GM19043 (cell line): ENCODE measurements around the gene FIGNL2.
"Not testable (repeated sequence)": the region's sequence is repeated elsewhere in the genome, so short reads cannot be mapped to it uniquely, and the experiment has no call there.

ENCODE experiments used
- ATAC-seq: cut with Tn5 transposase; IDR thresholded peaks from one replicate; pipeline ENCODE4 v1.9.1; 2021; ENCODE audit warnings: low read depth; ENCODE audit not compliant: unreplicated experiment

FIGNL2 gene

GRCh38 chr12:51818566-51819300, 29.8 kb downstream of the FIGNL2 start:
- no peak for ATAC-seq

GRCh38 chr12:51818086-51818485, 30.4 kb downstream of the FIGNL2 start:
- ATAC-seq: no peak

GRCh38 chr12:51817027-51817953, 31.2 kb downstream of the FIGNL2 start:
- no peak for ATAC-seq

- ATAC-seq: no peak
Observed at GRCh38 chr12:51815571-51815970, 32.9 kb downstream of the FIGNL2 start.

GRCh38 chr12:51814311-51815088, 34.0 kb downstream of the FIGNL2 start:
- ATAC-seq: no peak

GRCh38 chr12:51813931-51814310, 34.6 kb downstream of the FIGNL2 start:
- no peak for ATAC-seq

GRCh38 chr12:51812871-51813270, 35.6 kb downstream of the FIGNL2 start:
- ATAC-seq: no peak

- ATAC-seq: no peak
Observed at GRCh38 chr12:51811203-51812202, 37.0 kb downstream of the FIGNL2 start.

GRCh38 chr12:51809193-51809592, 39.3 kb downstream of the FIGNL2 start:
- no peak for ATAC-seq

- no peak for ATAC-seq
Observed at GRCh38 chr12:51806896-51807295, 41.6 kb downstream of the FIGNL2 start.

- no peak for ATAC-seq
Observed at GRCh38 chr12:51801027-51801426, 47.5 kb downstream of the FIGNL2 start.

- no peak for ATAC-seq
Observed at GRCh38 chr12:51798501-51798900, 50.0 kb downstream of the FIGNL2 start.

GRCh38 chr12:51798051-51798450, 50.5 kb downstream of the FIGNL2 start:
- ATAC-seq: not testable (repeated sequence)

GRCh38 chr12:51797301-51797700, 51.2 kb downstream of the FIGNL2 start:
- ATAC-seq: no peak

- ATAC-seq: no peak
Observed at GRCh38 chr12:51793201-51793600, 55.3 kb downstream of the FIGNL2 start.

GRCh38 chr12:51792417-51792816, 56.1 kb downstream of the FIGNL2 start:
- no peak for ATAC-seq

- no peak for ATAC-seq
Observed at GRCh38 chr12:51788876-51789275, 59.6 kb downstream of the FIGNL2 start.

GRCh38 chr12:51785906-51786305, 62.6 kb downstream of the FIGNL2 start:
- ATAC-seq: no peak

- no peak for ATAC-seq
Observed at GRCh38 chr12:51784688-51785087, 63.8 kb downstream of the FIGNL2 start.

- no peak for ATAC-seq
Observed at GRCh38 chr12:51779876-51780275, 68.6 kb downstream of the FIGNL2 start.
